Activated B cell treated with CpG ODN at 0.5 μM for 24 hours (primary cell): Measurements from ENCODE around the gene KRCC1. TPM values are rescaled to one million over a fixed set of nuclear protein-coding genes. Genes with fewer than 3 reads are reported as not detected.

Experiments used
- ATAC-seq: fragments of 200-7000 bp; cut with Tn5 transposase; one replicate; pipeline ENCODE4 v1.10.0; 2021; ENCODE audit warnings: low read depth, mild to moderate bottlenecking, moderate library complexity
- CTCF ChIA-PET: fragments of 350-600 bp; sonication (Branson Sonifier 250); formaldehyde crosslinking; loops from one replicate; lab custom pipeline; 2021; ENCODE audit warnings: antibody characterized with exemption; lab: Charles Lee
- POLR2A ChIA-PET: fragments of 350-600 bp; sonication (Branson Sonifier 250); formaldehyde crosslinking; loops from one replicate; lab custom pipeline; 2021; ENCODE audit warnings: antibody characterized with exemption; lab: Charles Lee
- DNase-seq: peaks from one replicate; pipeline ENCODE4 v3.0.0; 2022
- H3K27ac Mint-ChIP-seq: one replicate; pipeline ENCODE4 v1.8.0; 2020; ENCODE audit warnings: mixed read lengths
- H3K27me3 Mint-ChIP-seq: one replicate; pipeline ENCODE4 v1.8.0; 2021; ENCODE audit warnings: mixed read lengths
- H3K36me3 Mint-ChIP-seq: one replicate; pipeline ENCODE4 v1.8.0; 2021; ENCODE audit warnings: low read depth, mixed read lengths
- H3K4me1 Mint-ChIP-seq: one replicate; pipeline ENCODE4 v1.8.0; 2021; ENCODE audit warnings: mixed read lengths
- H3K4me3 Mint-ChIP-seq: one replicate; pipeline ENCODE4 v1.8.0; 2020; ENCODE audit warnings: mild to moderate bottlenecking, mixed read lengths
- H3K9me3 Mint-ChIP-seq: one replicate; pipeline ENCODE4 v1.8.0; 2020; ENCODE audit warnings: mixed read lengths
- intact Hi-C: fragments of 100-400 bp; cut with micrococcal nuclease; formaldehyde crosslinking; loops from one replicate; pipeline ENCODE4 v1.15.1; 2024
- total RNA-seq: library from RNA; stranded (reverse); gene quantifications from 2 replicates; pipeline ENCODE4 v1.2.3, GENCODE V29; 2022
- TF ChIP-seq, protein P1 (sequence below): fragments of 200-600 bp; IDR thresholded peaks from one replicate; pipeline ENCODE4 v1.8.0; 2022; ENCODE audit warnings: antibody characterized with exemption, mild to moderate bottlenecking

The KRCC1 gene
- total RNA-seq, 1 donor from 2014 or later: 20.8 TPM

DNA sequence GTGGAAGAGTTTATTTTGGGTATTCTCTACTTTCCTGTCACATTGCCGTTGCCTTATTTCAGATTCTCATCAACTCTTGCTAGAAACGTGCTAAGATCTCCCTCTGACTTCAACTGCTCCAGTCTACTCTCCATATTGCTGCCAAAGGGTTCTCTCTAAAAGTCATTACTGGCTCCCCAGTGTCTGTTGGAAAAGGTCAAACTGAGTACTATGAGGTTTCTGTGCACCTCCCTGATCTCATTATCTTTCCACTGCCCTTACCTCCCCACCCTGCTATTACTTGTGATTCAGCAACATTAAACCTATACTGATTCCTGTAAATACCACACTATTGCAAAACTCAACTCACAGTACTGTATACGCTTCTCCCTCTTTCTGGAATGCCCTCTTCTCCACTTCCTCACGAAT, 1.9 kb upstream of the KRCC1 start:
- Mint-ChIP-seq H3K9me3 (no peaks in the 10 kb centered on the region), H3K27ac (no peak overlapping the region), H3K27me3 (no peaks in the 10 kb centered on the region), H3K4me3 (no peak overlapping the region), H3K36me3 (peaks cover 21% of the 10 kb centered on the region), H3K4me1 (peaks cover 35% of the 10 kb centered on the region)
- ATAC-seq: no peak
- DNase-seq: no peak
- intact Hi-C loops: loop anchor here (5.0 to 10.0 kb wide), 2 partner anchors 1495 to 1613 kb away; partner anchors contain the start of genes CHMP3 and KDM3A
- POLR2A ChIA-PET: interaction anchor here (4.5 kb wide), 1 partner anchor 41 kb away, joined by 40 read pairs; the partner anchor contains the start of gene RNU2-63P
- TF ChIP-seq, protein P1, sequence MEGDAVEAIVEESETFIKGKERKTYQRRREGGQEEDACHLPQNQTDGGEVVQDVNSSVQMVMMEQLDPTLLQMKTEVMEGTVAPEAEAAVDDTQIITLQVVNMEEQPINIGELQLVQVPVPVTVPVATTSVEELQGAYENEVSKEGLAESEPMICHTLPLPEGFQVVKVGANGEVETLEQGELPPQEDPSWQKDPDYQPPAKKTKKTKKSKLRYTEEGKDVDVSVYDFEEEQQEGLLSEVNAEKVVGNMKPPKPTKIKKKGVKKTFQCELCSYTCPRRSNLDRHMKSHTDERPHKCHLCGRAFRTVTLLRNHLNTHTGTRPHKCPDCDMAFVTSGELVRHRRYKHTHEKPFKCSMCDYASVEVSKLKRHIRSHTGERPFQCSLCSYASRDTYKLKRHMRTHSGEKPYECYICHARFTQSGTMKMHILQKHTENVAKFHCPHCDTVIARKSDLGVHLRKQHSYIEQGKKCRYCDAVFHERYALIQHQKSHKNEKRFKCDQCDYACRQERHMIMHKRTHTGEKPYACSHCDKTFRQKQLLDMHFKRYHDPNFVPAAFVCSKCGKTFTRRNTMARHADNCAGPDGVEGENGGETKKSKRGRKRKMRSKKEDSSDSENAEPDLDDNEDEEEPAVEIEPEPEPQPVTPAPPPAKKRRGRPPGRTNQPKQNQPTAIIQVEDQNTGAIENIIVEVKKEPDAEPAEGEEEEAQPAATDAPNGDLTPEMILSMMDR: no peak
- CTCF ChIA-PET: interaction anchor here (1.2 kb wide), 1 partner anchor 30 kb away, joined by 3 read pairs; no protein-coding TSS in a partner anchor

DNA sequence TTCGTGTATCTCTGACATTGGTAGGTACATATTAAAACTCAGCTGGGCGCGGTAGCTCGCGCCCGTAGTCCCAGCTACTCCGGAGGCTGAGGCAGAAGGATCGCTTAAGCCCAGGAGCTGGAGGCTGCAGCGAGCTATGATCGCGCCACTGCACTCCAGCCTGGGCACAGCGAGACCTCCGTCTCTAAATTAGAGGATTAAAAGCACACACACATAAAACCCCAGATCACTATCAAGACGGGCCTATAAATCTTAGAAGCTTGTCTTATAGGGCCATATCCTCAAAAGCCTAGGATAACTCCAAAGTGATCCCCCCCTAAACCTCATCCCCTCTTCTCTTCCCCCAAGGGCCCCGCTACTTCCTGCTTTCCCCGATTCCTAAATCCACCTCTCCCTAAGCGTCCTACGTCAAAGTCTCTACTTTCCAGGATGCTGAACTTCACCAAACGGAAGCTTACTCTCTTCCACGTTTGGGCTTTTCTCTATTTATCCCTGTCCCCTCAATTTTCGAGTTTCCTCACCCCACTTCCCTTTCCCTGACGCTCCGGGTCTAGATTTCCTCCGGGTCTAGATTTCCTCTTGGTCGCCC, 707 bp downstream of the KRCC1 start:
- peak overlapping the region; percentile 92 for H3K4me3 Mint-ChIP-seq
- peaks cover 33% of the 10 kb centered on the region for H3K36me3 Mint-ChIP-seq
- DNase-seq: no peak
- no peaks in the 10 kb centered on the region for H3K27me3 Mint-ChIP-seq
- ChIA-PET POLR2A (interaction anchor here (0.7 to 4.5 kb wide), 3 partner anchors 10 to 1612 kb away, joined by 3 to 40 read pairs (median 6); partner anchors contain the start of gene RNU2-63P), CTCF (no interaction called here)
- intact Hi-C loops: loop anchor here (2.0 to 10.0 kb wide), 3 partner anchors 38 to 1610 kb away; partner anchors contain the start of genes CHMP3, KDM3A and RNU2-63P
- TF ChIP-seq, protein P1: no peak
- H3K4me1 Mint-ChIP-seq: peaks cover 39% of the 10 kb centered on the region
- no peak for ATAC-seq
- no peaks in the 10 kb centered on the region for H3K9me3 Mint-ChIP-seq
- H3K27ac Mint-ChIP-seq: peak overlapping the region; percentile 96

DNA sequence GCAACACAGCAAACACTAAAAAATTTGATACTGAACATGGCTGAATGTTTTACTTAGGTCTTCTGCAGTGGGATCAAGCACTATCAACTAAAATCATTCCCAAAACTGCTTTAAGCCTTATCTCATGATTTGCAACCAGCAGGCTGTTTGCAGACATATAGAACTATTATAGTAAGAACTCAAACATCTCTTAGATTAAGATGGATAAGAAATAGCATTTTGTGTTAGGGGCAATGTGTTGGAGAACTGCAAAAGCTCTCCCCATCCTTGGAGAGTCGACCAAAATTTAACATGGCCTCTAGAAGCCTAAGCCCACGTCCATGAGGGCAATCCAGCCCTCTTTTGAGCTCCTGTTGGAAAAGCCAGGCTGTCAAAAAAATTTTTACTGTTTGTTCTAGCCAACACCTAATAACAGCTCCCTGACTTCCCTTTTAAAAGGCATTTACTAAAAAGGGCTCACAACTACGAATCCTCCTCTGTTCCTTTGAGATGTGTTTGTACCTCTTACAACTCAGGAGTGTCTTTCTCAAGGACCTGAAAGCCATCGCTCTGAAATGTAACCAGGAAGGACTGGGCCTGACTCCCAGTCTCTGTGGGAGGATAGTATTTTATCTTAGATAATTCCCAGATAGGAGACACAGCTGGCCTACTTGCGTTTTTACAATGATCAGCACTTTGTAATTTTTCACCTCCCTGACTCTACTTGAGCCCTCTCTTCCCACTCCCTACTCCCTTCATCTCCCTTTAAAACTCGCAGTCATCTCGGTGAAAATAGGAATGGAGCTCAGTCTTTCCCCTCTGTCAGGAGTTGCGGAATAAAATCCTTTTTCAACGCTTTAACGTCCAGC, 1.4 kb downstream of the KRCC1 start:
- Mint-ChIP-seq H3K9me3 (no peaks in the 10 kb centered on the region), H3K4me3 (peak overlapping the region; percentile 92), H3K4me1 (peaks cover 40% of the 10 kb centered on the region), H3K36me3 (peaks cover 38% of the 10 kb centered on the region), H3K27me3 (no peaks in the 10 kb centered on the region), H3K27ac (peak overlapping the region; percentile 96)
- ChIA-PET CTCF (no interaction called here), POLR2A (interaction anchor here (1.5 to 4.5 kb wide), 2 partner anchors 9 to 38 kb away, joined by 6 to 40 read pairs; partner anchors contain the start of gene RNU2-63P)
- ATAC-seq: no peak
- intact Hi-C loops: loop anchor here (2.0 to 10.0 kb wide), 2 partner anchors 37 to 1609 kb away; partner anchors contain the start of genes KDM3A and RNU2-63P
- TF ChIP-seq, protein P1: no peak
- DNase-seq: no peak

GRCh38 chr2:88053296-88053695, 2.3 kb downstream of the KRCC1 start:
- peaks cover 45% of the 10 kb centered on the region for H3K4me1 Mint-ChIP-seq
- POLR2A ChIA-PET: interaction anchor here (4.5 kb wide), 1 partner anchor 37 kb away, joined by 40 read pairs; the partner anchor contains the start of gene RNU2-63P
- peak overlapping the region; percentile 17 for H3K4me3 Mint-ChIP-seq
- DNase-seq: no peak
- CTCF ChIA-PET: no interaction called here
- H3K9me3 Mint-ChIP-seq: no peaks in the 10 kb centered on the region
- intact Hi-C loops: loop anchor here (10.0 kb wide), 1 partner anchor 1608 kb away; the partner anchor contains the start of gene KDM3A
- TF ChIP-seq, protein P1: no peak
- H3K27ac Mint-ChIP-seq: peak overlapping the region; percentile 96
- peaks cover 46% of the 10 kb centered on the region for H3K36me3 Mint-ChIP-seq
- H3K27me3 Mint-ChIP-seq: no peaks in the 10 kb centered on the region
- ATAC-seq: no peak
